Esophagus (tissue), 2 donors: Measurements from ENCODE around the gene SSUH2. TPM values are rescaled to one million over a fixed set of nuclear protein-coding genes. Genes with fewer than 3 reads are reported as not detected.
"Not testable (repeated sequence)": the region's sequence is repeated elsewhere in the genome, so short reads cannot be mapped to it uniquely, and the experiment has no call there.

ENCODE experiments used
- H3K27ac ChIP-seq, 2 donors: one replicate each; pipeline ENCODE4 v1.5.1; 2013; ENCODE audit warnings: low read depth in 2 of 2, mild to moderate bottlenecking in 2 of 2, inconsistent platforms in 1 of 2, low read length in 1 of 2, moderate library complexity in 1 of 2
- H3K27me3 ChIP-seq, 2 donors: one replicate each; pipeline ENCODE4 v1.6.1; 2013; ENCODE audit warnings: low read length in 2 of 2, control low read depth in 1 of 2, mild to moderate bottlenecking in 1 of 2; ENCODE audit not compliant: insufficient read depth in 2 of 2, control insufficient read depth in 1 of 2
- H3K36me3 ChIP-seq, 2 donors: one replicate each; pipeline ENCODE4 v1.6.1; 2013; ENCODE audit warnings: low read length in 1 of 2; ENCODE audit not compliant: control insufficient read depth in 2 of 2, insufficient read depth in 2 of 2
- H3K4me1 ChIP-seq, 2 donors: one replicate each; pipeline ENCODE4 v1.6.1; 2013; ENCODE audit warnings: low read length in 1 of 2; ENCODE audit not compliant: control insufficient read depth in 2 of 2, insufficient read depth in 2 of 2
- H3K4me3 ChIP-seq, 2 donors: one replicate each; pipeline ENCODE4 v1.5.1; 2013; ENCODE audit warnings: low read length in 2 of 2, mild to moderate bottlenecking in 2 of 2, low read depth in 1 of 2, moderate library complexity in 1 of 2
- H3K9me3 ChIP-seq, 2 donors: one replicate each; pipeline ENCODE4 v1.6.1; 2013; ENCODE audit warnings: mild to moderate bottlenecking in 2 of 2, low read depth in 1 of 2, low read length in 1 of 2, moderate library complexity in 1 of 2; ENCODE audit not compliant: control insufficient read depth in 2 of 2, insufficient read depth in 1 of 2
- WGBS, 2 donors: extraction: QIAGEN DNeasy Blood & Tissue Kit; methylation state at CpG; one replicate each; pipeline ENCODE4 v1.1.7; 2013; 5-methylcytosine and 5-hydroxymethylcytosine counted together
- polyA plus RNA-seq, 2 donors: library from polyadenylated mRNA; stranded (reverse); fragments of 200-250 nt; gene quantifications; one replicate each; pipeline ENCODE4 v1.2.3, GENCODE V29; 2013
- donor health status: healthy with polysubstance abuse.
- donor health status: Bipolar disorder and iron deficiency.

SSUH2 gene, protein sequence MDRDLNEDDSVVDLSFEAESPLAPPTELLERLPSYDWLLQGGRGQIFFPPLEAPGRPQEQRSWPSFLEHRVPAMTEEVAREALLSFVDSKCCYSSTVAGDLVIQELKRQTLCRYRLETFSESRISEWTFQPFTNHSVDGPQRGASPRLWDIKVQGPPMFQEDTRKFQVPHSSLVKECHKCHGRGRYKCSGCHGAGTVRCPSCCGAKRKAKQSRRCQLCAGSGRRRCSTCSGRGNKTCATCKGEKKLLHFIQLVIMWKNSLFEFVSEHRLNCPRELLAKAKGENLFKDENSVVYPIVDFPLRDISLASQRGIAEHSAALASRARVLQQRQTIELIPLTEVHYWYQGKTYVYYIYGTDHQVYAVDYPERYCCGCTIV
- polyA plus RNA-seq, result under 1 TPM; 0.22 to 0.51 TPM

DNA sequence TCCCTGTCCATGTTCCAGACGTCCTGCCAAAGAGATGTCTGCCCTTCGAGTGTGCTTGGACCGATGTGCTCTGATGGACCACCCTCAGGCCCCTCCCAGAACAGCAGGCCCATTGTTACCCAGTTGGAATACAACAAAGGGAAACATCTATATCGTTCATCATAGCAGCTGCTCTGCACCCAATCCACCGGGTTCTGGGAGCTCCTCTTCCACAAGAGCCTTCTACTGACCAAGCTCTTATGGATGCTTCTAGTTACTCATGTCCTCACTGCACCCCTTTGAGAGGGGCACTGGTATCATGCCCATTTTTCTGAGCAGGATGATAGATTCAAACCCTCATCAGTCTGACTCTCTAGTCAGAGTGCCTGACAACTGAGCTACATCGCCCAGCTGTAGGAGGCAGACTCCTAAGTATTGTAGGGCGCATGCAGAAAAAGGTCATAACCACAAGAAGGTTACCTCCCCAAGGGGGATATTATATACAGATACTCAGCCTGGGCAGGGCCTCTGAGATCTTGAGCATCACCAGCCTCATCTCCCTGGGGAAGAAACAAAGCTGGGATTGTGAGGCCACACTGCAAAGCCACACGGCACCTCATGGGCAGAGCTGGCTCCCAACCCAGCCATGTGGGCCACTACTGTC is at the start of gene SSUH2:
Gene SSUH2 (minus strand): TSS at position 51 of the 643 bp plus-strand sequence. CDS start 40 bp downstream, at position 11.
- Histone ChIP-seq H3K27ac (no peak within 1 kb of the TSS), H3K4me1 (no peaks in the 10 kb centered on the region), H3K4me3 (no peak within 1 kb of the TSS), H3K27me3 (no peaks in the 10 kb centered on the region), H3K36me3 (no peaks in the 10 kb centered on the region), H3K9me3 (no peaks in the 10 kb centered on the region)
- WGBS, 2 donors, result 76 to 78% methylated on average over 8 of the region's 8 CpGs

DNA sequence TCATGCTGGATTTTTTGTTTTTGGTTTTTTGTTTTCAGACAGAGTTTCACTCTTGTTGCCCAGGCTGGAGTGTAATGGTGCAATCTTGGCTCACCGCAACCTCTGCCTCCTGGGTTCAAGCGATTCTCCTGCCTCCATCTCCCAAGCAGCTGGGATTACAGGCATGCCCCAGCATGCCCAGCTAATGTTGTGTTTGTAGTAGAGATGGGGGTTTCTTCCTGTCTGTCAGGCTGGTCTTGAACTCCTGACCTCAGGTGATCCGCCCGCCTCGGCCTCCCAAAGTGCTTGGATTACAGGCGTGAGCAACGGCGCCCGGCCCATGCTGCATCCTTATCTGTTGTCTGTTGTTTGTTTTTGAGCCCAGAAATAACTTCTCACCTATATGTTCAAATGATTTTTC is 46.7 kb upstream of the SSUH2 start:
- WGBS, 2 donors, result 80 to 84% methylated on average over 9 of the region's 9 CpGs
- H3K9me3 ChIP-seq, H3K4me3 ChIP-seq, H3K27ac ChIP-seq, H3K36me3 ChIP-seq, H3K27me3 ChIP-seq, H3K4me1 ChIP-seq: not testable (repeated sequence)

DNA sequence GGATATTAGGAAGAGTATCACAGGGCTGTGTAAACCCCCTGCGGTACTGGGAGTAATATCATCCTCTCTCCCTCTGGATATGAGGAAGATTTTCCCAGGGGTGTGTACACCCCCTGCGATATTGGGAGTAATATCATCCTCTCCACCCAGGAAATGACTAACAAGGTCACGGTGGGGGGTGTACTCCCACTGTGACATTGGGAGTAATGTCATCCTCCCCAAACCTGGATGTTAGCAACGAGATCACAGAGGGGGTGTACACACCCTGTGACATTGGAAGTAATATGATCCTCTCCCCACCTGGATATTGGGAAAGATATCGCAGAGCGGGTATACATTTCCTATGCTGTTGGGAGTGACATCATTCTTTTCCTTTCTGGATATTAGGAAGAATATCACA is 40.4 kb upstream of the SSUH2 start:
- not testable (repeated sequence) for H3K4me3 ChIP-seq, H3K36me3 ChIP-seq, H3K9me3 ChIP-seq, H3K4me1 ChIP-seq, H3K27me3 ChIP-seq, H3K27ac ChIP-seq
- 80 to 81% methylated on average over 6 of the region's 6 CpGs for WGBS, 2 donors

DNA sequence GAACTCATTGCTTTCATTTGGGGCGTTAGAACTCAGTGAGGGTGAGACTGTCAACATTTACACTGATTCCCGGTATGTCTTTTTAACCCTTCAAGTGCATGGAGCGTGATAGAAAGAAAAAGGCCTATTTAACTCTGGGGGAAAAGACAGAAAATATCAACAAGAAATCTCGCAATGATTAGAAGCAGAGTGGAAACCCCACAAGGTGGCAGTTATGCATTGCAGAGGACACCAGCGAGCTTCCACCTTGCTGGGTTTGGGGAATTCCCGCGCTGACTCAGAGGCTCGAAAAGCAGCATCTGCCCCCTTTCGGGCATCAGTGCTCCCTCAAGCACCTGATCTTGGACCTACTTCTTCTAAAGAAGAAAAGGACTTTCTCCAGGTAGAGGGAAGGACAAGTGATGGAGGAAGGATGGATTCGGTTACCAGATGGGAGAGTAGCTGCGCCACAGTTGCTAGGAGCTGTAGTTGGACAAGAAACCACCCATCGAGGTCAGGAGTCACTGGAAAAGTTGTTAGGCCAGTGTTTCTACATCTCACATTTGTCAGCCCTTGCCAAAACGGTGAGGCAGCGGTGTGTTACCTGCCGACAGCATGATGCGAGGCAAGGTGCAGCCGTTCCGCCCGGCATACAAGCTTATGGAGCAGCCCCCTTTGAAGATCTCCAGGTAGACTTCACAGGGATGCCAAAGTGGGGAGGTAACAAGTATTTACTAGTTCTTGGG is 38.4 kb upstream of the SSUH2 start:
- H3K36me3 ChIP-seq, H3K4me3 ChIP-seq, H3K27ac ChIP-seq, H3K4me1 ChIP-seq, H3K9me3 ChIP-seq, H3K27me3 ChIP-seq: not testable (repeated sequence)
- 46 to 62% methylated on average over 17 to 19 of the region's 19 CpGs for WGBS, 2 donors

DNA sequence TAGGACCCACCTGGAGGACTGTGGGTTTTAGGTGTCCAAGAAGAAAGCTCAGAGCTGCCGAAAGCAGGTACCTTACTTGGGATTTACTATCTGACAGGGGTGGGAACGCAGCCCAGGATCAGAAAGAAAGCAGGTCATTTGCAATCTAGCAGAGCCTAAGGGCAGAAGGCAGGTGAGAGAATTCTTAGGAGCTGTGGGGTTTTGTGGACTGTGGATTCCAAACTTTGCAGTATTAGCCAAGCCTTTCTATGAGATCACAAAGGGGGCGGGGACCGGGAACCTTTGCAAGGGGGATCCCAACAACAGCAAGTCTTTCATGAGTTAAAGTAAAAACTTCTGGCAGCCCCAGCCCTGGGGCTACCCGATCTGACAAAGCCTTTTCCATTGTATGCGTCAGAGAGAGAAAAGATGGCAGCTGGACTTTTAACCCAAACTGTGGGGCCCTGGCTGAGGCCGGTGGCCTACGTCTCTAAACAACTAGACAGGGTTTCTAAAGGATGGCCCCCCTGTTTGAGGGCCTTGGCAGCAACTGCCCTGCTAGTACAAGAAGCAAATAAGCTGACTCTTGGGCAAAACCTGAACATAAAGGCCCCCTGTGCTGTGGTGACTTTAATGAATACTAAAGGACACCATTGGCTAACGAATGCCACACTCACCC is 37.4 kb upstream of the SSUH2 start:
- not testable (repeated sequence) for H3K4me3 ChIP-seq, H3K4me1 ChIP-seq, H3K27me3 ChIP-seq, H3K9me3 ChIP-seq, H3K36me3 ChIP-seq
- H3K27ac ChIP-seq, result peak overlapping the region in 1 of 2 donors; percentile 4
- 55 to 58% methylated on average over 9 of the region's 9 CpGs for WGBS, 2 donors

DNA sequence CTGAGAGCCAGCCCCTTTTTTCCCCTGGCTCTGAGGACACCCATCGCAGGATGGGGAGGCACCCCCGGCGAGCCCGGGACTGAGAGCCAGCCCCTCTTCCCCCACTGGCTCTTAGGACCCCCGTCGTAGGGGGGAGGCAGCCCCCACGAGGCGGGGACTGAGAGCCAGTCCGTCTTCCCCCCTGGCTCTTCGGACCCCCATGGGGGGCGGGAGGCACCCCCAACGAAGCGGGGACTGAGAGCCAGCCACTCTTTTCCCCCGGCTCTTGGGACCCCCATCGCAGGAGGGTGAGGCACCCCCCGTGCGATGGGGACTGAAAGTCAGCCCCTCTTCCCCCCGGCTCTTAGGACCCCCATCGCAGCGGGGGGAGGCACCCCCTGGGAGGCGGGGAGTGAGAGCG is 36.8 kb upstream of the SSUH2 start:
- H3K27me3 ChIP-seq, result peaks cover 0 to 2% of the 10 kb centered on the region in 2 donors
- H3K9me3 ChIP-seq, result no peaks in the 10 kb centered on the region
- no peaks in the 10 kb centered on the region for H3K4me1 ChIP-seq
- H3K4me3 ChIP-seq, result no peak overlapping the region
- no peak overlapping the region for H3K27ac ChIP-seq
- H3K36me3 ChIP-seq, result no peaks in the 10 kb centered on the region
- 70 to 77% methylated on average over 20 to 22 of the region's 22 CpGs for WGBS, 2 donors

DNA sequence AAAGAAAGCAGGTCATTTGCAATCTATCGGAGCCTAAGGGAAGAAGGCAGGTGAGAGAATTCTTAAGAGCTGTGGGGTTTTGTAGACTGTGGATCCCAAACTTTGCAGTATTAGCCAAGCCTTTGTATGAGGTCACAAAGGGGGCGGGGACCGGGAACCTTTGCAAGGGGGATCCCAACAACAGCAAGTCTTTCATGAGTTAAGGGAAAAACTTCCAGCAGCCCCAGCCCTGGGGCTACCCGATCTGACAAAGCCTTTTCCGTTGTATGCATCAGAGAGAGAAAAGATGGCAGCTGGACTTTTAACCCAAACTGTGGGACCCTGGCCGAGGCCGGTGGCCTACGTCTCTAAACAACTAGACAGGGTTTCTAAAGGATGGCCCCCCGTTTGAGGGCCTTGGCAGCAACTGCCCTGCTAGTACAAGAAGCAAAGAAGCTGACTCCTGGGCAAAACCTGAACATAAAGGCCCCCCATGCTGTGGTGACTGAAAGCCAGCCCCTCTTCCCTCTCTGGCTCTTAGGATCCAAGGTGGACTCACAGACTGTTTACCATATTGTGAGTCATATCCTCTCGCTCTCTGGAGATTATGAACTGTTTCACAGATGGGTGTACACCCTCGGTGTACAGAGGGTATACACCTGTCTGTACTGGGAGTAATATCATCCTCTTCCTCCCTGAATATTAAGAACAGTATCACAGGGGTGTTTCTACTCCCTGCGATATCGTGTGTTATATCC is 35.4 kb upstream of the SSUH2 start:
- H3K9me3 ChIP-seq, H3K27me3 ChIP-seq, H3K27ac ChIP-seq, H3K4me3 ChIP-seq, H3K4me1 ChIP-seq, H3K36me3 ChIP-seq: not testable (repeated sequence)
- WGBS, 2 donors, result 54 to 61% methylated on average over 13 of the region's 13 CpGs

DNA sequence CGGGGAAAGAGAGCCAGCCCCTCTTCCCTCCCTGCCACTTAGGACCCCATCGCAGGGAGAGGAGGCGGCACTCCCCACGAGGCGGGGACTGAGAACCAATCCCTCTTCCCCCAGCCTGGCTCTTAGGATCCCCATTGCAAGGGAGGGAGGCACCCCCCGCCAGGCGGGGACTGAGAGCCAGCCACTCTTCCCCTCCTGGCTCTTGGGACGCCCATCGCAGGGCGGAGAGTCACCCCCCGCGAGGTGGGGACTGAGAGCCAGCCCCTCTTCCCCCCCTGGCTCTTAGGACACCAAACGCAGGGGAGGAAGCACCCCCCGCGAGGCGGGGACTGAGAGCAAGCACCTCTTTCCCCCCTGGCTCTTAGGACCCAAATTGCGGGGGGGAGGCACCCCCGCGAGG is 34.2 kb upstream of the SSUH2 start:
- H3K4me1 ChIP-seq, result no peaks in the 10 kb centered on the region
- H3K27ac ChIP-seq, result no peak overlapping the region
- H3K4me3 ChIP-seq, result no peak overlapping the region
- H3K27me3 ChIP-seq, result peaks cover 0 to 2% of the 10 kb centered on the region in 2 donors
- no peaks in the 10 kb centered on the region for H3K36me3 ChIP-seq
- WGBS, 2 donors, result 41% methylated on average over 17 of the region's 19 CpGs; no CpG with 5 or more reads in 1 of the 2 donors
- no peaks in the 10 kb centered on the region for H3K9me3 ChIP-seq

DNA sequence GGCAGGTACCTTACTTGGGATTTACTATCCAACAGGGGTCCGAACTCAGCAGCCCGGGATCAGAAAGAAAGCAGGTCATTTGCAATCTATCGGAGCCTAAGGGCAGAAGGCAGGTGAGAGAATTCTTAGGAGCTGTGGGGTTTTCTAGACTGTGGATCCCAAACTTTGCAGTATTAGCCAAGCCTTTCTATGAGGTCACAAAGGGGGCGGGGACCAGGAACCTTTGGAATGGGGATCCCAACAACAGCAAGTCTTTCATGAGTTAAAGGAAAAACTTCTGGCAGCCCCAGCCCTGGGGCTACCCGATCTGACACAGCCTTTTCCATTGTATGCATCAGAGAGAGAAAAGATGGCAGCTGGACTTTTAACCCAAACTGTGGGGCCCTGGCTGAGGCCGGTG is 32.7 kb upstream of the SSUH2 start:
- H3K4me3 ChIP-seq, H3K9me3 ChIP-seq, H3K27me3 ChIP-seq, H3K4me1 ChIP-seq, H3K36me3 ChIP-seq, H3K27ac ChIP-seq: not testable (repeated sequence)
- 82 to 85% methylated on average over 6 of the region's 6 CpGs for WGBS, 2 donors
